ENCODE measurements around the gene ITIH2.
"Not testable (repeated sequence)": the region's sequence is repeated elsewhere in the genome, so short reads cannot be mapped to it uniquely, and the experiment has no call there.

GRCh38 chr10:7692368-7692767 lies 10.7 kb upstream of the ITIH2 start:
- not testable (repeated sequence) for TF ChIP-seq POLR2A, POLR2AphosphoS5 (IDR thresholded peaks at IDR 0.05; ENCODE audit: low read depth, low read length)

All from GM12892 (cell line).